H1 (cell line): Measurements from ENCODE around the gene KANSL2. TPM values are rescaled to one million over a fixed set of nuclear protein-coding genes. Genes with fewer than 3 reads are reported as not detected.

Source experiments
- CBX5 ChIP-seq: fragments of 300-800, 300-1000 bp; sonication (generic); IDR thresholded peaks from 2 replicates; pipeline ENCODE4 v1.7.1; 2016; ENCODE audit warnings: antibody characterized with exemption, low read length, low read depth
- CHD2 ChIP-seq: IDR thresholded peaks from 2 replicates; pipeline ENCODE4 v1.6.1; 2012; ENCODE audit warnings: low read length, improper control_type of control experiment
- EP300 ChIP-seq, 2 experiments: IDR thresholded peaks; 1 replicate in 1 of 2; 2 replicates in 1 of 2; pipeline ENCODE4 v1.6.1; 2011 to 2012; ENCODE audit warnings: low read depth in 2 of 2, low read length in 2 of 2, mild to moderate bottlenecking in 2 of 2, borderline replicate concordance in 1 of 2, inconsistent platforms in 1 of 2, moderate library complexity in 1 of 2
- HDAC2 ChIP-seq, 2 experiments: fragments of 300-600 bp in 1 of 2; sonication (generic) in 1 of 2; IDR thresholded peaks; 2 replicates each; pipeline ENCODE4 v1.6.1; 2011 to 2012; ENCODE audit warnings: low read depth in 2 of 2, low read length in 2 of 2, mild to moderate bottlenecking in 2 of 2, moderate library complexity in 2 of 2, borderline replicate concordance in 1 of 2, inconsistent platforms in 1 of 2
- SIN3A ChIP-seq, 2 experiments: IDR thresholded peaks in 1 of 2; conservative IDR thresholded peaks in 1 of 2; 2 replicates each; pipeline ENCODE4 v1.6.1; 2011 to 2012; ENCODE audit warnings: low read length in 2 of 2, improper control_type of control experiment in 1 of 2, low read depth in 1 of 2, mild to moderate bottlenecking in 1 of 2
- SIRT6 ChIP-seq: IDR thresholded peaks from one replicate; pipeline ENCODE4 v1.7.1; 2012; ENCODE audit warnings: low read length, inconsistent platforms
- polyA plus RNA-seq, 7 experiments: library from polyadenylated mRNA; depleted of rRNA in 3 of 7; stranded (reverse) in 5 of 7; unstranded in 2 of 7; fragments of >200 nt in 5 of 7; fragments of 200-250 nt in 2 of 7; gene quantifications; 1 replicate in 5 of 7; 2 replicates in 1 of 7; 4 replicates in 1 of 7; pipeline versions ENCODE4 v1.2.1 to v1.2.3, GENCODE V29; 2011 to 2013; ENCODE audit warnings: missing spikeins in 2 of 7, mixed read lengths in 2 of 7
- total RNA-seq: library from RNA; stranded (reverse); fragmentation: NEBNext Ultra II Directional; extraction: Animal tissue kit (Norgen Biotek cat#: 25700); gene quantifications from 2 replicates; pipeline ENCODE4 v1.2.1, GENCODE V29; 2021

The KANSL2 gene
- total and polyA plus RNA-seq, 2 of the 8 experiments (the other 6 are each of a cell fraction or from before 2014, with no cell fraction given) = 48.4 to 50.7 TPM

DNA sequence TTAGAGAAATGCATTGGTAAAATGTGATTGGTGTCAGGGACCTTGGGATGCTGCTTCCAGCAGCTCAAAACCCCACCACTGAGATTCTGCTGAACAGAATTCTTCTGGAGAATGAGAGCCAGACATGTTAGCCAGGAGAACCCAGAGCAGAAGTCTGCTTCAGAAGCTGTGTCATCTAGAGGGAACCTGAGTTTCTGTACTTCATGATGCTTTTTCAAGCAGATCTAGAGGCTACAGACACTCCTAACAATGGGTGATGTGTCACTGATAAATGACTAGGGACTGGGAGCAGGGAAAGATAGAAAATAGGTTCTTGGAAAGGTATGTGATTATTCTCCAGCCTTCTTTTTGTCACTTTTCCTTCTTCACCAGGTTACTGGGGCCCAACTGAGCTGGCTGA, 41.6 kb downstream of the KANSL2 start (continued):
- TF ChIP-seq SIRT6 = no peak
- TF ChIP-seq HDAC2 (IDR thresholded peaks at IDR 0.05; ENCODE audit: borderline replicate concordance in 1 of 2, low read depth in 2 of 2, low read length in 2 of 2) = no peak
- no peak for TF ChIP-seq EP300 (IDR thresholded peaks at IDR 0.05; ENCODE audit: borderline replicate concordance in 1 of 2, low read depth in 2 of 2, low read length in 2 of 2)
- TF ChIP-seq CHD2 = no peak
- no peak for TF ChIP-seq CBX5
- no peak for TF ChIP-seq SIN3A (conservative IDR thresholded peaks at IDR 0.05 in 1 of 2, IDR thresholded peaks at IDR 0.05 in 1 of 2; ENCODE audit: low read depth in 1 of 2, low read length in 2 of 2)
